ENCODE measurements around the gene CLUH. TPM values are rescaled to one million over a fixed set of nuclear protein-coding genes. Genes with fewer than 3 reads are reported as not detected.

The CLUH gene
- 28.0 and 46.0 TPM in 2 replicates for total RNA-seq (ENCODE audit: low replicate concordance)

GRCh38 chr17:2711608-2712299 is at the start of gene CLUH:
TSS of gene CLUH (minus strand) at chr17:2711764. CDS start at chr17:2711661, 103 bp downstream.

GRCh38 chr17:2749058-2749783 is 37.7 kb upstream of the CLUH start, which contains the start of gene CCDC92B:
TSS of gene CCDC92B (minus strand) at chr17:2749652. CDS start at chr17:2735145, 14,507 bp downstream.

Other genes starting within 250 kb of the CLUH start
- 7.3 and 9.4 TPM in 2 replicates for gene METTL16, start 199.9 kb downstream of the CLUH start, total RNA-seq (ENCODE audit: low replicate concordance)
- 87.1 and 121 TPM in 2 replicates for gene PAFAH1B1, start 118.1 kb downstream of the CLUH start, total RNA-seq (ENCODE audit: low replicate concordance)
- gene CCDC92B, start 37.9 kb upstream of the CLUH start, total RNA-seq (ENCODE audit: low replicate concordance): not detected in 2 replicates
- 0.15 and 1.2 TPM in 2 replicates for gene RAP1GAP2, start 84.7 kb upstream of the CLUH start, total RNA-seq (ENCODE audit: low replicate concordance)

Data from smooth muscle cell of the coronary artery (primary cell).